ENCODE results near the gene CNNM2.

CNNM2 gene

GRCh38 chr10:103053659-103054581 is 135.8 kb downstream of the CNNM2 start (continued):
- TF ChIP-seq, protein P1, sequence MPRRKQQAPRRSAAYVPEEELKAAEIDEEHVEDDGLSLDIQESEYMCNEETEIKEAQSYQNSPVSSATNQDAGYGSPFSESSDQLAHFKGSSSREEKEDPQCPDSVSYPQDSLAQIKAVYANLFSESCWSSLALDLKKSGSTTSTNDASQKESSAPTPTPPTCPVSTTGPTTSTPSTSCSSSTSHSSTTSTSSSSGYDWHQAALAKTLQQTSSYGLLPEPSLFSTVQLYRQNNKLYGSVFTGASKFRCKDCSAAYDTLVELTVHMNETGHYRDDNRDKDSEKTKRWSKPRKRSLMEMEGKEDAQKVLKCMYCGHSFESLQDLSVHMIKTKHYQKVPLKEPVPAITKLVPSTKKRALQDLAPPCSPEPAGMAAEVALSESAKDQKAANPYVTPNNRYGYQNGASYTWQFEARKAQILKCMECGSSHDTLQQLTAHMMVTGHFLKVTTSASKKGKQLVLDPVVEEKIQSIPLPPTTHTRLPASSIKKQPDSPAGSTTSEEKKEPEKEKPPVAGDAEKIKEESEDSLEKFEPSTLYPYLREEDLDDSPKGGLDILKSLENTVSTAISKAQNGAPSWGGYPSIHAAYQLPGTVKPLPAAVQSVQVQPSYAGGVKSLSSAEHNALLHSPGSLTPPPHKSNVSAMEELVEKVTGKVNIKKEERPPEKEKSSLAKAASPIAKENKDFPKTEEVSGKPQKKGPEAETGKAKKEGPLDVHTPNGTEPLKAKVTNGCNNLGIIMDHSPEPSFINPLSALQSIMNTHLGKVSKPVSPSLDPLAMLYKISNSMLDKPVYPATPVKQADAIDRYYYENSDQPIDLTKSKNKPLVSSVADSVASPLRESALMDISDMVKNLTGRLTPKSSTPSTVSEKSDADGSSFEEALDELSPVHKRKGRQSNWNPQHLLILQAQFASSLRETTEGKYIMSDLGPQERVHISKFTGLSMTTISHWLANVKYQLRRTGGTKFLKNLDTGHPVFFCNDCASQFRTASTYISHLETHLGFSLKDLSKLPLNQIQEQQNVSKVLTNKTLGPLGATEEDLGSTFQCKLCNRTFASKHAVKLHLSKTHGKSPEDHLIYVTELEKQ (tag by site-specific recombination; IDR thresholded peaks at IDR 0.05; ENCODE audit: borderline replicate concordance): no peak
- TF ChIP-seq TRIM28 (IDR thresholded peaks at IDR 0.05; ENCODE audit: borderline replicate concordance, low read length) (peak; percentile 87), ZBTB26 (tag by site-specific recombination; optimal IDR thresholded peaks at IDR 0.05) (no peak), ZNF426 (tag by site-specific recombination; IDR thresholded peaks at IDR 0.05) (no peak), ZNF585B (tag by site-specific recombination; IDR thresholded peaks at IDR 0.05) (no peak), ZNF654 (tag by site-specific recombination; IDR thresholded peaks at IDR 0.05; ENCODE audit: low read depth) (peak; percentile 9; the same call in 1 of the 2 replicates), ZNF596 (tag by site-specific recombination; IDR thresholded peaks at IDR 0.05) (no peak), ZNF549 (tag by site-specific recombination; IDR thresholded peaks at IDR 0.05) (peak; percentile 37; the same call in 1 of the 2 replicates), ZBTB6 (tag by site-specific recombination; IDR thresholded peaks at IDR 0.05) (no peak), ZNF473 (tag by site-specific recombination; IDR thresholded peaks at IDR 0.05) (no peak), ZNF510 (tag by site-specific recombination; IDR thresholded peaks at IDR 0.05; ENCODE audit: insufficient replicate concordance) (no peak), ZSCAN16 (tag by site-specific recombination; IDR thresholded peaks at IDR 0.05) (peak; percentile 99), ZNF335 (tag by site-specific recombination; conservative IDR thresholded peaks at IDR 0.05) (peak; percentile 92), ZIC2 (tag by site-specific recombination; IDR thresholded peaks at IDR 0.05) (peak; percentile 68), ZBTB44 (tag by site-specific recombination; IDR thresholded peaks at IDR 0.05) (peak; percentile 12; the same call in 1 of the 2 replicates), ZNF132 (tag by site-specific recombination; IDR thresholded peaks at IDR 0.05; ENCODE audit: borderline replicate concordance) (no peak), MYNN (tag by site-specific recombination; IDR thresholded peaks at IDR 0.05; ENCODE audit: borderline replicate concordance) (no peak), ZNF521 (tag by site-specific recombination; IDR thresholded peaks at IDR 0.05) (no peak), ZNF600 (tag by site-specific recombination; IDR thresholded peaks at IDR 0.05) (peak; percentile 34; the same call in 1 of the 2 replicates), ZNF202 (tag by site-specific recombination; IDR thresholded peaks at IDR 0.05; ENCODE audit: borderline replicate concordance) (no peak), ZNF2 (tag by site-specific recombination; IDR thresholded peaks at IDR 0.05) (0 out of 2 replicates have a peak, but pooled peaks have one; percentile 38), ZNF660 (tag by site-specific recombination; IDR thresholded peaks at IDR 0.05) (0 out of 2 replicates have a peak, but pooled peaks have one; percentile 55)
- TF ChIP-seq, protein P2, sequence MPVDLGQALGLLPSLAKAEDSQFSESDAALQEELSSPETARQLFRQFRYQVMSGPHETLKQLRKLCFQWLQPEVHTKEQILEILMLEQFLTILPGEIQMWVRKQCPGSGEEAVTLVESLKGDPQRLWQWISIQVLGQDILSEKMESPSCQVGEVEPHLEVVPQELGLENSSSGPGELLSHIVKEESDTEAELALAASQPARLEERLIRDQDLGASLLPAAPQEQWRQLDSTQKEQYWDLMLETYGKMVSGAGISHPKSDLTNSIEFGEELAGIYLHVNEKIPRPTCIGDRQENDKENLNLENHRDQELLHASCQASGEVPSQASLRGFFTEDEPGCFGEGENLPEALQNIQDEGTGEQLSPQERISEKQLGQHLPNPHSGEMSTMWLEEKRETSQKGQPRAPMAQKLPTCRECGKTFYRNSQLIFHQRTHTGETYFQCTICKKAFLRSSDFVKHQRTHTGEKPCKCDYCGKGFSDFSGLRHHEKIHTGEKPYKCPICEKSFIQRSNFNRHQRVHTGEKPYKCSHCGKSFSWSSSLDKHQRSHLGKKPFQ (tag by site-specific recombination; IDR thresholded peaks at IDR 0.05): no peak
- TF ChIP-seq, protein P3, sequence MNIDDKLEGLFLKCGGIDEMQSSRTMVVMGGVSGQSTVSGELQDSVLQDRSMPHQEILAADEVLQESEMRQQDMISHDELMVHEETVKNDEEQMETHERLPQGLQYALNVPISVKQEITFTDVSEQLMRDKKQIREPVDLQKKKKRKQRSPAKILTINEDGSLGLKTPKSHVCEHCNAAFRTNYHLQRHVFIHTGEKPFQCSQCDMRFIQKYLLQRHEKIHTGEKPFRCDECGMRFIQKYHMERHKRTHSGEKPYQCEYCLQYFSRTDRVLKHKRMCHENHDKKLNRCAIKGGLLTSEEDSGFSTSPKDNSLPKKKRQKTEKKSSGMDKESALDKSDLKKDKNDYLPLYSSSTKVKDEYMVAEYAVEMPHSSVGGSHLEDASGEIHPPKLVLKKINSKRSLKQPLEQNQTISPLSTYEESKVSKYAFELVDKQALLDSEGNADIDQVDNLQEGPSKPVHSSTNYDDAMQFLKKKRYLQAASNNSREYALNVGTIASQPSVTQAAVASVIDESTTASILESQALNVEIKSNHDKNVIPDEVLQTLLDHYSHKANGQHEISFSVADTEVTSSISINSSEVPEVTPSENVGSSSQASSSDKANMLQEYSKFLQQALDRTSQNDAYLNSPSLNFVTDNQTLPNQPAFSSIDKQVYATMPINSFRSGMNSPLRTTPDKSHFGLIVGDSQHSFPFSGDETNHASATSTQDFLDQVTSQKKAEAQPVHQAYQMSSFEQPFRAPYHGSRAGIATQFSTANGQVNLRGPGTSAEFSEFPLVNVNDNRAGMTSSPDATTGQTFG (tag by site-specific recombination; IDR thresholded peaks at IDR 0.05; ENCODE audit: borderline replicate concordance): no peak
- TF ChIP-seq, protein P4, sequence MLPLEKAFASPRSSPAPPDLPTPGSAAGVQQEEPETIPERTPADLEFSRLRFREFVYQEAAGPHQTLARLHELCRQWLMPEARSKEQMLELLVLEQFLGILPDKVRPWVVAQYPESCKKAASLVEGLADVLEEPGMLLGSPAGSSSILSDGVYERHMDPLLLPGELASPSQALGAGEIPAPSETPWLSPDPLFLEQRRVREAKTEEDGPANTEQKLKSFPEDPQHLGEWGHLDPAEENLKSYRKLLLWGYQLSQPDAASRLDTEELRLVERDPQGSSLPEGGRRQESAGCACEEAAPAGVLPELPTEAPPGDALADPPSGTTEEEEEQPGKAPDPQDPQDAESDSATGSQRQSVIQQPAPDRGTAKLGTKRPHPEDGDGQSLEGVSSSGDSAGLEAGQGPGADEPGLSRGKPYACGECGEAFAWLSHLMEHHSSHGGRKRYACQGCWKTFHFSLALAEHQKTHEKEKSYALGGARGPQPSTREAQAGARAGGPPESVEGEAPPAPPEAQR (tag by site-specific recombination; IDR thresholded peaks at IDR 0.05): no peak

Data from HEK293 (cell line).